Rectal smooth muscle tissue (tissue), 1 donor: Measurements from ENCODE around the gene MORC1.
"Not testable (repeated sequence)": the region's sequence is repeated elsewhere in the genome, so short reads cannot be mapped to it uniquely, and the experiment has no call there.

ENCODE experiments used
- H3K27ac ChIP-seq: one replicate; pipeline ENCODE4 v1.7.0; 2013; ENCODE audit warnings: low read depth, low read length, inconsistent platforms
- H3K27me3 ChIP-seq: one replicate; pipeline ENCODE4 v1.7.0; 2013; ENCODE audit warnings: low read length; ENCODE audit not compliant: control insufficient read depth, insufficient read depth
- H3K36me3 ChIP-seq: one replicate; pipeline ENCODE4 v1.7.0; 2013; ENCODE audit warnings: low read length; ENCODE audit not compliant: control insufficient read depth, insufficient read depth
- H3K4me1 ChIP-seq: one replicate; pipeline ENCODE4 v1.7.0; 2013; ENCODE audit warnings: low read length; ENCODE audit not compliant: control insufficient read depth, insufficient read depth
- H3K4me3 ChIP-seq: one replicate; pipeline ENCODE4 v1.7.0; 2013; ENCODE audit warnings: low read length
- H3K9ac ChIP-seq: one replicate; pipeline ENCODE4 v1.7.0; 2013; ENCODE audit warnings: low read length

Gene MORC1

GRCh38 chr3:109117939-109118338 is at the start of gene MORC1:
MORC1 (minus strand) TSS chr3:109118134; CDS start chr3:109118059, 75 bp downstream.
- H3K4me1 ChIP-seq: no peaks in the 10 kb centered on the region
- H3K27ac ChIP-seq: no peak within 1 kb of the TSS

DNA sequence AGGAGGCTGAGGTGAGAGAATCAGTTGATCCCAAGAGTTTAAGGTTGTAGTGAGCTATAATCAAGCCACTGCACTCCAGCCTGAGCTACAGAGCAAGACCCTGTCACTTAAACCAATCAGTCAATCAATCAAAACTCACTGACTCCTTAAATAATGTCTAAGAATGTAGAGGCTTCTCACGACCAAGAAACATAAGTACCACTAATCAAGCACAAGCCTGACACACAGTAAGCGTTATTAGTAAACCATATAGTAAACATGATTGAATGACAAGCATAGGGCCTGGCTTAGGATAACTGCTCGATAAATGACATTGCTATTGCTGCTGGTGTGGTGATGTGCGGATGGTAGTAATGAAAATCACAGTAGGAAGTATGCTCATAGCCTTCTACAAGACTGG is 48.0 kb upstream of the MORC1 start:
- no peak overlapping the region for H3K4me3 ChIP-seq
- H3K27ac ChIP-seq: no peak overlapping the region

More at GRCh38 chr3:109117939-109118338, at the start of gene MORC1:
- Histone ChIP-seq H3K27me3 (no peaks in the 10 kb centered on the region), H3K36me3 (no peaks in the 10 kb centered on the region), H3K4me3 (no peak within 1 kb of the TSS), H3K9ac (no peak within 1 kb of the TSS)

GRCh38 chr3:109161487-109162123 is 43.7 kb upstream of the MORC1 start:
- Histone ChIP-seq H3K4me3 (no peak overlapping the region), H3K27me3 (no peaks in the 10 kb centered on the region), H3K27ac (no peak overlapping the region), H3K4me1 (no peaks in the 10 kb centered on the region), H3K9ac (no peak overlapping the region), H3K36me3 (no peaks in the 10 kb centered on the region)

More for the DNA sequence above, 48.0 kb upstream of the MORC1 start:
- Histone ChIP-seq H3K9ac (no peak overlapping the region), H3K27me3 (no peaks in the 10 kb centered on the region), H3K36me3 (no peaks in the 10 kb centered on the region), H3K4me1 (no peaks in the 10 kb centered on the region)

DNA sequence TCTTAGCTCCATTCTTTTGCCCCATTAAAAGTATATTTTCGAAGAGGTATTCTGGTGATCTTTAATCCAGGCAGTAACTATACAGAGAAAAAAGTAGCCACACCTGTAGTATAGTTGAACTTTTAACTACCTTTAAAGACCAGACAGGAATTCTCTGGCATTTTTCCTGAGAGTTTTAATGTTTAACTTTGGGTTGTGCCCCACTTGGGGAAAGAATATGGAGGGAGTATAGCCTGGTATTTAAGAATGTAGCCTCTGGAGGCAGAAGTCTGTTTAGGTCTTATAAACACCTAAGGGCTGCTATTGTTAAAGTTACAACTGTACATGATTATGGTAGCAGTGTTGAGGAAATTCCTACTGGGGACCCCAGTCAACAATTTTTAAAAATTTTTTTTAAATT is 37.9 kb upstream of the MORC1 start:
- Histone ChIP-seq H3K36me3 (no peaks in the 10 kb centered on the region), H3K4me3 (no peak overlapping the region), H3K9ac (no peak overlapping the region), H3K4me1 (no peaks in the 10 kb centered on the region), H3K27me3 (no peaks in the 10 kb centered on the region), H3K27ac (no peak overlapping the region)

DNA sequence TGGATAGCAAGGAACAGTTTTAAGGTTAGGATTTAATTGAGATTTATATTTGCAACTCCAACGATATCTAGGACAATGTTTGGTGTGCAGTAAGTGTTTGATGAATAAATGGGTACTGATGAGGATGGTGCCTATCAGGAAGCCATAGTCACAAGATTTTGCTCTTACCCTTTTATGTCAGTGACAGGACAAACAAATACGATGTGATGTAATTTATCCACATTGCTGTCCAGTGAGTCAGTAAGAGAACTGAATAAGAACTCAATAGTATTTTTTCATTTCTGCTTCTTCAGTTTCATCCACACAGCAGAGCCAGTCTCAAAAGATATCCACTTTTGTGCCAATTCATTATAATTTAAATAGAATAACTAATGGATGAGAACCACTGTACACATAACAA is 37.0 kb upstream of the MORC1 start:
- Histone ChIP-seq H3K27ac (no peak overlapping the region), H3K4me1 (no peaks in the 10 kb centered on the region), H3K4me3 (no peak overlapping the region), H3K27me3 (no peaks in the 10 kb centered on the region), H3K36me3 (no peaks in the 10 kb centered on the region), H3K9ac (no peak overlapping the region)

- Histone ChIP-seq H3K9ac (no peak overlapping the region), H3K27me3 (no peaks in the 10 kb centered on the region), H3K4me1 (no peaks in the 10 kb centered on the region), H3K4me3 (no peak overlapping the region), H3K27ac (no peak overlapping the region), H3K36me3 (no peaks in the 10 kb centered on the region)
Measured at GRCh38 chr3:109152320-109152719, 34.4 kb upstream of the MORC1 start.

- no peaks in the 10 kb centered on the region for H3K27me3 ChIP-seq
- H3K9ac ChIP-seq: no peak overlapping the region
- H3K27ac ChIP-seq: no peak overlapping the region
- no peaks in the 10 kb centered on the region for H3K4me1 ChIP-seq
- H3K36me3 ChIP-seq: no peaks in the 10 kb centered on the region
- no peak overlapping the region for H3K4me3 ChIP-seq
Measured at GRCh38 chr3:109149078-109149477, 31.1 kb upstream of the MORC1 start.

- Histone ChIP-seq H3K4me1 (no peaks in the 10 kb centered on the region), H3K4me3 (no peak overlapping the region), H3K36me3 (no peaks in the 10 kb centered on the region), H3K27me3 (no peaks in the 10 kb centered on the region), H3K27ac (no peak overlapping the region), H3K9ac (no peak overlapping the region)
Measured at GRCh38 chr3:109143646-109144045, 25.7 kb upstream of the MORC1 start.

GRCh38 chr3:109140318-109140717 is 22.4 kb upstream of the MORC1 start:
- Histone ChIP-seq H3K4me3 (no peak overlapping the region), H3K27ac (no peak overlapping the region), H3K36me3 (no peaks in the 10 kb centered on the region), H3K4me1 (no peaks in the 10 kb centered on the region), H3K9ac (no peak overlapping the region), H3K27me3 (no peaks in the 10 kb centered on the region)

- Histone ChIP-seq H3K36me3 (no peaks in the 10 kb centered on the region), H3K4me1 (no peaks in the 10 kb centered on the region), H3K27me3 (no peaks in the 10 kb centered on the region), H3K4me3 (no peak overlapping the region), H3K9ac (no peak overlapping the region), H3K27ac (no peak overlapping the region)
Measured at GRCh38 chr3:109137761-109138160, 19.8 kb upstream of the MORC1 start.

- no peak within 1 kb of the TSS for H3K9ac ChIP-seq
- H3K27ac ChIP-seq: no peak within 1 kb of the TSS
- H3K4me1 ChIP-seq: no peaks in the 10 kb centered on the region
- H3K27me3 ChIP-seq: no peaks in the 10 kb centered on the region
- H3K4me3 ChIP-seq: peak within 1 kb of the TSS; percentile 24
- no peaks in the 10 kb centered on the region for H3K36me3 ChIP-seq
Measured at GRCh38 chr3:109136523-109136922, 18.6 kb upstream of the MORC1 start, which contains the start of gene C3orf85. C3orf85 (plus strand) TSS chr3:109136719; CDS start chr3:109136848, 129 bp downstream.

- H3K4me1 ChIP-seq, H3K27ac ChIP-seq, H3K4me3 ChIP-seq, H3K36me3 ChIP-seq, H3K9ac ChIP-seq, H3K27me3 ChIP-seq: not testable (repeated sequence)
Measured at GRCh38 chr3:109133474-109133816, 15.5 kb upstream of the MORC1 start.

- Histone ChIP-seq H3K4me1 (no peaks in the 10 kb centered on the region), H3K4me3 (no peak overlapping the region), H3K27ac (no peak overlapping the region), H3K9ac (no peak overlapping the region), H3K36me3 (no peaks in the 10 kb centered on the region), H3K27me3 (no peaks in the 10 kb centered on the region)
Measured at GRCh38 chr3:109132801-109133473, 15.0 kb upstream of the MORC1 start.
